Activated T-cell treated with anti-CD3 and anti-CD28 coated beads for 48 hours (primary cell): ENCODE data around the gene UCN.

Experiments
- DNase-seq: peaks from one replicate; pipeline ENCODE4 v3.0.0-alpha.2; 2020; ENCODE audit warnings: low read depth

UCN gene

GRCh38 chr2:27261241-27261925 is 46.9 kb downstream of the UCN start:
- no peak for DNase-seq

- DNase-seq: no peak
Measured at GRCh38 chr2:27258051-27258450, 50.2 kb downstream of the UCN start.
